A673 (cell line): ENCODE results near the gene FBXO9.

ENCODE experiments used
- EZH2 ChIP-seq: fragments of 200-600 bp; sonication (generic); IDR thresholded peaks from 2 replicates; pipeline ENCODE4 v1.6.1; 2017; ENCODE audit warnings: borderline replicate concordance, low read depth, mild to moderate bottlenecking, mixed read lengths, antibody characterized with exemption, low read length; ENCODE audit not compliant: poor library complexity, severe bottlenecking
- TF ChIP-seq, protein P1 (sequence below): fragments of 300-800, 200-600 bp; sonication (generic); conservative IDR thresholded peaks from 2 replicates; pipeline ENCODE4 v1.5.1; 2017; ENCODE audit warnings: low read depth, mild to moderate bottlenecking, antibody characterized with exemption, low read length, moderate library complexity, mixed read lengths

DNA sequence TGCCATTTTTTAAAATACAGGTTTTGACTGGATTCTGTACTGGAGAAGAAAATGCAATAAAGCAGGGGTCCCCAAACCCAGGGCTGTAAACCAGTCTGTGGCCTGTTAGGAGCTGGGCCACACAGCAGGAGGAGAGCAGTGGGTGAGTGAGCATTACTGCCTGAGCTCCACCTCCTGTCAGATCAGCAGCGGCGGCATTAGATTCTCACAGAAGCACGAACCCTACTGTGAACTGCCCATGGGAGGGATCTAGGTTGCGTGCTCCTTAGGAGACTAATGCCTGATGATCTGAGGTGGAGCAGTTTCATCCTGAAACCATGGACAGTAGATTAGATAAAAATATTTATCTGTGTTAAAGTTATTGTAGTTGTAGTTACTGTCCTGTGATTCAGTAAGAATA lies 21.1 kb upstream of the FBXO9 start:
- TF ChIP-seq, protein P1, sequence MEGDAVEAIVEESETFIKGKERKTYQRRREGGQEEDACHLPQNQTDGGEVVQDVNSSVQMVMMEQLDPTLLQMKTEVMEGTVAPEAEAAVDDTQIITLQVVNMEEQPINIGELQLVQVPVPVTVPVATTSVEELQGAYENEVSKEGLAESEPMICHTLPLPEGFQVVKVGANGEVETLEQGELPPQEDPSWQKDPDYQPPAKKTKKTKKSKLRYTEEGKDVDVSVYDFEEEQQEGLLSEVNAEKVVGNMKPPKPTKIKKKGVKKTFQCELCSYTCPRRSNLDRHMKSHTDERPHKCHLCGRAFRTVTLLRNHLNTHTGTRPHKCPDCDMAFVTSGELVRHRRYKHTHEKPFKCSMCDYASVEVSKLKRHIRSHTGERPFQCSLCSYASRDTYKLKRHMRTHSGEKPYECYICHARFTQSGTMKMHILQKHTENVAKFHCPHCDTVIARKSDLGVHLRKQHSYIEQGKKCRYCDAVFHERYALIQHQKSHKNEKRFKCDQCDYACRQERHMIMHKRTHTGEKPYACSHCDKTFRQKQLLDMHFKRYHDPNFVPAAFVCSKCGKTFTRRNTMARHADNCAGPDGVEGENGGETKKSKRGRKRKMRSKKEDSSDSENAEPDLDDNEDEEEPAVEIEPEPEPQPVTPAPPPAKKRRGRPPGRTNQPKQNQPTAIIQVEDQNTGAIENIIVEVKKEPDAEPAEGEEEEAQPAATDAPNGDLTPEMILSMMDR, result no peak
- no peak for TF ChIP-seq EZH2
